Kidney (tissue), 14 donors: ENCODE results near the gene AGBL1. TPM values are rescaled to one million over a fixed set of nuclear protein-coding genes. Genes with fewer than 3 reads are reported as not detected.

Experiments used
- DNase-seq, 5 donors: peaks; one replicate each; pipeline ENCODE4 v3.0.0-alpha.2; 2013 to 2020
- FAIRE-seq: peaks from 2 replicates; lab custom pipeline; 2012; peaks lifted over from hg19 to GRCh38; lab: Jason Lieb, UNC
- H3K27ac ChIP-seq, 2 donors: one replicate each; pipeline ENCODE4 v1.7.0; 2013; ENCODE audit warnings: low read depth in 2 of 2, low read length in 2 of 2, inconsistent platforms in 1 of 2
- H3K27me3 ChIP-seq: one replicate; pipeline ENCODE4 v1.7.1; 2013; ENCODE audit warnings: low read length, inconsistent platforms; ENCODE audit not compliant: control insufficient read depth, insufficient read depth
- H3K36me3 ChIP-seq, 3 donors: one replicate each; pipeline versions ENCODE4 v1.7.0 to v1.7.1; 2013; ENCODE audit warnings: low read length in 3 of 3, control low read depth in 1 of 3, inconsistent platforms in 1 of 3; ENCODE audit not compliant: insufficient read depth in 3 of 3, control insufficient read depth in 2 of 3
- H3K4me1 ChIP-seq, 3 donors: one replicate each; pipeline versions ENCODE4 v1.7.0 to v1.7.1; 2013; ENCODE audit warnings: low read length in 3 of 3, inconsistent platforms in 1 of 3, low read depth in 1 of 3; ENCODE audit not compliant: control insufficient read depth in 2 of 3, insufficient read depth in 2 of 3
- H3K4me3 ChIP-seq, 3 donors: one replicate each; pipeline versions ENCODE4 v1.7.0 to v1.8.1; 2013; ENCODE audit warnings: low read length in 3 of 3, control low read depth in 1 of 3, inconsistent platforms in 1 of 3
- H3K9ac ChIP-seq, 3 donors: one replicate each; pipeline versions ENCODE4 v1.7.0 to v1.7.1; 2013; ENCODE audit warnings: low read length in 3 of 3, control low read depth in 1 of 3, inconsistent platforms in 1 of 3
- H3K9me3 ChIP-seq, 3 donors: one replicate each; pipeline versions ENCODE4 v1.7.0 to v1.7.1; 2013; ENCODE audit warnings: low read length in 3 of 3, control low read depth in 1 of 3, inconsistent platforms in 1 of 3; ENCODE audit not compliant: control insufficient read depth in 2 of 3, insufficient read depth in 1 of 3
- intact Hi-C: fragments of 100-400 bp; cut with DNase I; formaldehyde crosslinking; loops from one replicate; pipeline ENCODE4 v1.11.1; 2022
- polyA plus RNA-seq: library from polyadenylated mRNA; stranded (reverse); fragments of 350-450 nt; fragmentation: Illumina TruSeq; extraction: RNeasy Lipid Tissue Mini Kit (QIAGEN cat#74804); gene quantifications from one replicate; pipeline ENCODE4 v1.2.3, GENCODE V29; 2014; ENCODE audit warnings: low read depth, low replicate concordance; ENCODE audit not compliant: insufficient read depth
- total RNA-seq: library from RNA; stranded (reverse); fragmentation: NEBNext Ultra II Directional; extraction: Animal tissue kit (Norgen Biotek cat#: 25700); gene quantifications from one replicate; pipeline ENCODE4 v1.2.1, GENCODE V29; 2021
- TF ChIP-seq, protein P1 (sequence below): IDR thresholded peaks from 3 replicates; pipeline ENCODE4 v1.5.1; 2012; ENCODE audit warnings: mild to moderate bottlenecking, moderate library complexity, borderline replicate concordance; ENCODE audit not compliant: insufficient read depth; ENCODE audit errors: extremely low read depth
- donor health status: control.
- donor health status: control.
- donor health status: control.
- donor health status: control.
- donor health status: control.
- donor health status: DM: yes; HTN: yes; CAD: no.
- donor health status: Normal renal cell carcinoma (clear cell type).

Gene AGBL1
- total and polyA plus RNA-seq, 2 donors from 2014 or later: not detected

DNA sequence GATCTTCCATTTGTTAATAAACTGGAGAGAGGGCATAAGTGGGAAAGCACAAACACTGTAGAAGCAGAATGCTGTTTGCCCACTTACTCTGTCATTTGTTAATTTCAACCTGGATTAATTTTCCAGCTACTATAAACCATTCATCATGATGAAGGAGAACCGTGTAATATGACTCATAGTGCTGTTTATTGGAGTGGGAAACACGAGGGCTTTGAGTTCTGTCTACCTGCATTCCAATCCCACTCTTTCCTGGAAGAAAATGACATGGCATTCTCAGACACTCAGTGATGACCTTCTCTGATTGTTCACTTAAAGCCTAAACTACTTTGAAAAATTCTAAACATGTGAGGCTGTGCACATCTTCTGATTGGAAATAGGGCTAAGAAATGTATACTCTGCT is 826.7 kb downstream of the AGBL1 start:
- H3K9ac ChIP-seq: no peak overlapping the region
- no peak overlapping the region for H3K27ac ChIP-seq
- no peaks in the 10 kb centered on the region for H3K36me3 ChIP-seq
- H3K9me3 ChIP-seq: no peaks in the 10 kb centered on the region
- intact Hi-C loops: no loop called here
- no peaks in the 10 kb centered on the region for H3K27me3 ChIP-seq
- DNase-seq (no peak), FAIRE-seq (no peak)
- no peaks in the 10 kb centered on the region for H3K4me1 ChIP-seq
- TF ChIP-seq, protein P1, sequence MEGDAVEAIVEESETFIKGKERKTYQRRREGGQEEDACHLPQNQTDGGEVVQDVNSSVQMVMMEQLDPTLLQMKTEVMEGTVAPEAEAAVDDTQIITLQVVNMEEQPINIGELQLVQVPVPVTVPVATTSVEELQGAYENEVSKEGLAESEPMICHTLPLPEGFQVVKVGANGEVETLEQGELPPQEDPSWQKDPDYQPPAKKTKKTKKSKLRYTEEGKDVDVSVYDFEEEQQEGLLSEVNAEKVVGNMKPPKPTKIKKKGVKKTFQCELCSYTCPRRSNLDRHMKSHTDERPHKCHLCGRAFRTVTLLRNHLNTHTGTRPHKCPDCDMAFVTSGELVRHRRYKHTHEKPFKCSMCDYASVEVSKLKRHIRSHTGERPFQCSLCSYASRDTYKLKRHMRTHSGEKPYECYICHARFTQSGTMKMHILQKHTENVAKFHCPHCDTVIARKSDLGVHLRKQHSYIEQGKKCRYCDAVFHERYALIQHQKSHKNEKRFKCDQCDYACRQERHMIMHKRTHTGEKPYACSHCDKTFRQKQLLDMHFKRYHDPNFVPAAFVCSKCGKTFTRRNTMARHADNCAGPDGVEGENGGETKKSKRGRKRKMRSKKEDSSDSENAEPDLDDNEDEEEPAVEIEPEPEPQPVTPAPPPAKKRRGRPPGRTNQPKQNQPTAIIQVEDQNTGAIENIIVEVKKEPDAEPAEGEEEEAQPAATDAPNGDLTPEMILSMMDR: no peak
- H3K4me3 ChIP-seq: no peak overlapping the region

DNA sequence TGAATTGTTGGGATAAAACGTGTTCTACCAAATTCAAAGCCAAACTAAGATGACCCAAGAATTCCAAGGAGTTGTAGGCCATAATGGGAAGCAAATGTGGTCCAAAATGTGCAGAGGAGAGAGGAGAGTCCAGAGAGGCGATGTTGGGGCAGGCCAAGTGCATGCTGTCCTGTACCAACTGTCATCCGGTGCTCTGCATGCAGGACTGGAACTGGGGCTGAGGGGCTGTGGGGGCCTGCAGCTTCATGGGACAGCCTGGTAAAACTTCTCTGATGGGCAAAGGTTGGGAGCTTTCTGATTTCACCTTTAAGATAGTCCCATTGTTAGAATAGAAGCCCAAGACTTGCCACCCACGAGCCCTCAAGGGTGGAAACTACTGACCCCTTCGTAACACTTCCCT is 831.4 kb downstream of the AGBL1 start:
- TF ChIP-seq, protein P1: no peak
- H3K4me1 ChIP-seq: peaks cover 0 to 2% (median 0%) of the 10 kb centered on the region in 3 donors
- H3K9ac ChIP-seq: no peak overlapping the region
- no peaks in the 10 kb centered on the region for H3K36me3 ChIP-seq
- intact Hi-C loops: no loop called here
- no peaks in the 10 kb centered on the region for H3K27me3 ChIP-seq
- H3K9me3 ChIP-seq: no peaks in the 10 kb centered on the region
- no peak overlapping the region for H3K27ac ChIP-seq
- H3K4me3 ChIP-seq: no peak overlapping the region
- no peak for DNase-seq
- no peak for FAIRE-seq

DNA sequence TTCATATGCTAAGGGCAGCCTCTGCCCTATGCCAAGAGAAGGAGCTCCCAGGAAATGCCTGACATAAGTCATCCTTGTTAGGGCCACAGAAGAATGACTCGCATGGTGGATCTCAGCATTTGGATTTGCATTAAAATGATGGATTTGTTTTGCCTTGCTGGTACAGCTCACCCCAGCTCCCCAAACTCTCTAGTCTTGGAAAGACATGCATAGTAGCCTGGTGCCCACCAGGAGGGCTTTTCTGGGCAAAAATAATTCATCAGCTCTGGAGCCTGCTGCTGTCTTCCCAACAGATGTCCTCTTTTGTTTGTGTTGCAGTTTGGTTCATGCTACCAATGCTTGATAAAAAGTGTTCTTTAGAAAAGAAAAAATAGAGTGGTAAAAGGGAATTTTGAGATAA is 833.0 kb downstream of the AGBL1 start:
- Histone ChIP-seq H3K4me3 (no peak overlapping the region), H3K27me3 (no peaks in the 10 kb centered on the region), H3K27ac (no peak overlapping the region), H3K9me3 (no peaks in the 10 kb centered on the region), H3K9ac (no peak overlapping the region), H3K4me1 (peaks cover 0 to 2% (median 0%) of the 10 kb centered on the region in 3 donors), H3K36me3 (no peaks in the 10 kb centered on the region)
- TF ChIP-seq, protein P1: no peak
- intact Hi-C loops: no loop called here
- DNase-seq: no peak
- no peak for FAIRE-seq

DNA sequence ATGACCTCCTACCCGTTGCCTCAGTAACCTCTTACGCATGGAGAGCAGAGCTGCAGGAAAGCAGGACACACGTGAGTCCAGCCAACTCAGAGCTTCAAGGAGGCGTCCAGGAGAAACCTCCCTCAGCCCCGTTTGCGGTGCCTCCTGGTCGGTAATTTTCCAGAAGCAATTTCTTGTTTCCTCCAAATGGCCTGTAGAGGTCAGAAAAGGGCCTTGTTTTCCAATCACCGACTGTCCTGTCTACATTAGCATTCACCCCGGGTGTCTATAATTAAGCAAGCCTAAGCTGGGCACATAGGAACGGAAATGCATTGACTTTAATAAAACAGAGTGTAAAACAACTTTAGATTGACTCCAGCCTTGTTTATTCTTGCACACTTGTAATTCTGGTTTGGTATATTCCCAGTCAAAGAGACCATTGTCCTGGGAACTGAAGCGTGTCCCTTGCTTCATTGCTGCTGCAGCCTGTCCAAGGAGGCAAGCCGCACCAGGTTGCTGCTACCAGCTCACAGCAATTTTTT is 836.2 kb downstream of the AGBL1 start:
- Histone ChIP-seq H3K27ac (no peak overlapping the region), H3K4me1 (peaks cover 0 to 2% (median 0%) of the 10 kb centered on the region in 3 donors), H3K9ac (no peak overlapping the region), H3K36me3 (no peaks in the 10 kb centered on the region), H3K4me3 (no peak overlapping the region), H3K27me3 (no peaks in the 10 kb centered on the region), H3K9me3 (no peaks in the 10 kb centered on the region)
- no peak for FAIRE-seq
- DNase-seq: peak in 4 of 5 donors; percentile 31 to 82 (median 56)
- intact Hi-C loops: no loop called here
- TF ChIP-seq, protein P1: peak; percentile 41
